Stimulated activated effector memory CD8-positive, alpha-beta T cell treated with anti-CD3 and anti-CD28 coated beads, Interleukin-12 subunit alpha, Interleukin-12 subunit beta, amount 100 ng/mL, for 72 hours (primary cell): ENCODE data around the gene OR52I1.
A peak's percentile ranks its signal among the peaks of the same experiment; 100 is the strongest.

Experiments used
- ATAC-seq: fragments of 150-1000 bp; cut with Tn5 transposase; 2 replicates; pipeline ENCODE4 v1.10.0; 2021
- DNase-seq, 2 donors: peaks; one replicate each; pipeline ENCODE4 v3.0.0; 2021 to 2022; ENCODE audit warnings: low spot score in 2 of 2
- H3K27ac Mint-ChIP-seq: one replicate; pipeline ENCODE4 v1.8.0; 2022; ENCODE audit warnings: mild to moderate bottlenecking, mixed read lengths
- H3K36me3 Mint-ChIP-seq: one replicate; pipeline ENCODE4 v1.8.0; 2022; ENCODE audit warnings: mild to moderate bottlenecking, mixed read lengths
- H3K4me1 Mint-ChIP-seq: one replicate; pipeline ENCODE4 v1.8.0; 2022; ENCODE audit warnings: mixed read lengths
- H3K4me3 Mint-ChIP-seq: one replicate; pipeline ENCODE4 v1.8.0; 2022; ENCODE audit warnings: mild to moderate bottlenecking, mixed read lengths
- H3K9me3 Mint-ChIP-seq: one replicate; pipeline ENCODE4 v1.8.0; 2022; ENCODE audit warnings: mixed read lengths

The OR52I1 gene

GRCh38 chr11:4641501-4641900 lies 47.7 kb downstream of the OR52I1 start:
- no peak for DNase-seq
- Mint-ChIP-seq H3K4me3 (no peak overlapping the region), H3K9me3 (no peaks in the 10 kb centered on the region), H3K36me3 (no peaks in the 10 kb centered on the region), H3K27ac (no peak overlapping the region), H3K4me1 (no peaks in the 10 kb centered on the region)
- ATAC-seq = no peak

GRCh38 chr11:4642043-4642442 lies 48.2 kb downstream of the OR52I1 start:
- no peak overlapping the region for H3K27ac Mint-ChIP-seq
- no peak overlapping the region for H3K4me3 Mint-ChIP-seq
- H3K9me3 Mint-ChIP-seq = no peaks in the 10 kb centered on the region
- ATAC-seq = no peak
- H3K36me3 Mint-ChIP-seq = no peaks in the 10 kb centered on the region
- DNase-seq = no peak
- no peaks in the 10 kb centered on the region for H3K4me1 Mint-ChIP-seq

GRCh38 chr11:4643076-4643475 lies 49.2 kb downstream of the OR52I1 start:
- no peaks in the 10 kb centered on the region for H3K4me1 Mint-ChIP-seq
- no peak overlapping the region for H3K27ac Mint-ChIP-seq
- no peak overlapping the region for H3K4me3 Mint-ChIP-seq
- H3K9me3 Mint-ChIP-seq = no peaks in the 10 kb centered on the region
- H3K36me3 Mint-ChIP-seq = no peaks in the 10 kb centered on the region
- DNase-seq = no peak
- ATAC-seq = no peak

GRCh38 chr11:4643682-4644081 lies 49.8 kb downstream of the OR52I1 start, which contains the start of gene OR51E1:
OR51E1 (plus strand) TSS chr11:4643982; CDS start chr11:4652527, 8,545 bp downstream.
- no peaks in the 10 kb centered on the region for H3K36me3 Mint-ChIP-seq
- no peak within 1 kb of the TSS for H3K4me3 Mint-ChIP-seq
- ATAC-seq = no peak
- DNase-seq = no peak
- no peaks in the 10 kb centered on the region for H3K9me3 Mint-ChIP-seq
- no peak within 1 kb of the TSS for H3K27ac Mint-ChIP-seq
- H3K4me1 Mint-ChIP-seq = no peaks in the 10 kb centered on the region

GRCh38 chr11:4644233-4644632 lies 50.4 kb downstream of the OR52I1 start:
- Mint-ChIP-seq H3K4me1 (no peaks in the 10 kb centered on the region), H3K36me3 (no peaks in the 10 kb centered on the region)

More at GRCh38 chr11:4644233-4644632, 50.4 kb downstream of the OR52I1 start:
- Mint-ChIP-seq H3K27ac (no peak overlapping the region), H3K9me3 (no peaks in the 10 kb centered on the region), H3K4me3 (no peak overlapping the region)
- DNase-seq = no peak
- ATAC-seq = peak; percentile 31
